GM10266 (cell line): ENCODE results near the gene PCDH10.
A peak's percentile ranks its signal among the peaks of the same experiment; 100 is the strongest.

ENCODE experiments used
- DNase-seq: peaks from one replicate; pipeline ENCODE4 v3.0.0; 2012; ENCODE audit errors: extremely low spot score
- TF ChIP-seq, protein P1 (sequence below): IDR thresholded peaks from 2 replicates; pipeline ENCODE4 v1.5.1; 2012; ENCODE audit warnings: mild to moderate bottlenecking, low read depth; ENCODE audit not compliant: control insufficient read depth, insufficient read depth; ENCODE audit errors: missing control alignments

Gene PCDH10

DNA sequence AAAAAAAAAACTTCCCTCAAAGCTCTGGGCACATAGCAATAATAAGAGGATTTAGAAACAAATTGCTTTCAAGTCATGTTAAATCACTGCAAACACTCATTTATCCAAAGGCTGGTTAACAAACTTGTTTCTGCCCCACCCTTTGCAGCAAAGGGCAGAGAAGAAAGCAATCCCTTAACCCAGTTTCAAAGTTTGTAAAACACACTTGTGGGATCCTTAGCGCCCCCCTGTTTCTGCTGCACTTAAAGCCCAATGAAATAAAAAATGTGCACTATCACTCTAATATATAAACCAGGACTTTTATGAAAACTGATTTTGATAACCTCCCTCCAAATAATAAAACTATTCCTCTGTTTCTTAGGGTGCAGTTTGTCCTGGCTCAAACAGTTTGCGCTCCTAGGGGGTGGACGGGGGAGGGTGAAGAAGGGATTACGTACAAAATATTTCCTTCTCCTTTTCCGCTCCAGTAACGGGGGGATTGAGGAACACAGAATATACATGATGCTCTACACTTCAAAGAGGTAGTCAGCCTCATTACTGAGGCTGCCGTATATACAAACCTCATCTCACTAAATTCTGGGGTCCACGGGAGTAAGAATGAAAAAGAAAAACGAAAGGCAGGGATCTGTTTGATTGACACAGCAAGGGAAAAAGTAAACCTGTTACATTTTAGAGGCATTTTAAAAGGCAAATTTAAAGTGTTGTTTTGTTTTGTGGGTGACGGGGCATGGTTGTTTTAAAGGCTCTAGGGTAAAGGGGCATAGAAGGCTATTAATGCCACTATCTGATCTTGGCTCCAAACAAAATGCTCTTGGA, 3.1 kb upstream of the PCDH10 start:
- TF ChIP-seq, protein P1, sequence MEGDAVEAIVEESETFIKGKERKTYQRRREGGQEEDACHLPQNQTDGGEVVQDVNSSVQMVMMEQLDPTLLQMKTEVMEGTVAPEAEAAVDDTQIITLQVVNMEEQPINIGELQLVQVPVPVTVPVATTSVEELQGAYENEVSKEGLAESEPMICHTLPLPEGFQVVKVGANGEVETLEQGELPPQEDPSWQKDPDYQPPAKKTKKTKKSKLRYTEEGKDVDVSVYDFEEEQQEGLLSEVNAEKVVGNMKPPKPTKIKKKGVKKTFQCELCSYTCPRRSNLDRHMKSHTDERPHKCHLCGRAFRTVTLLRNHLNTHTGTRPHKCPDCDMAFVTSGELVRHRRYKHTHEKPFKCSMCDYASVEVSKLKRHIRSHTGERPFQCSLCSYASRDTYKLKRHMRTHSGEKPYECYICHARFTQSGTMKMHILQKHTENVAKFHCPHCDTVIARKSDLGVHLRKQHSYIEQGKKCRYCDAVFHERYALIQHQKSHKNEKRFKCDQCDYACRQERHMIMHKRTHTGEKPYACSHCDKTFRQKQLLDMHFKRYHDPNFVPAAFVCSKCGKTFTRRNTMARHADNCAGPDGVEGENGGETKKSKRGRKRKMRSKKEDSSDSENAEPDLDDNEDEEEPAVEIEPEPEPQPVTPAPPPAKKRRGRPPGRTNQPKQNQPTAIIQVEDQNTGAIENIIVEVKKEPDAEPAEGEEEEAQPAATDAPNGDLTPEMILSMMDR, result no peak
- DNase-seq, result no peak

DNA sequence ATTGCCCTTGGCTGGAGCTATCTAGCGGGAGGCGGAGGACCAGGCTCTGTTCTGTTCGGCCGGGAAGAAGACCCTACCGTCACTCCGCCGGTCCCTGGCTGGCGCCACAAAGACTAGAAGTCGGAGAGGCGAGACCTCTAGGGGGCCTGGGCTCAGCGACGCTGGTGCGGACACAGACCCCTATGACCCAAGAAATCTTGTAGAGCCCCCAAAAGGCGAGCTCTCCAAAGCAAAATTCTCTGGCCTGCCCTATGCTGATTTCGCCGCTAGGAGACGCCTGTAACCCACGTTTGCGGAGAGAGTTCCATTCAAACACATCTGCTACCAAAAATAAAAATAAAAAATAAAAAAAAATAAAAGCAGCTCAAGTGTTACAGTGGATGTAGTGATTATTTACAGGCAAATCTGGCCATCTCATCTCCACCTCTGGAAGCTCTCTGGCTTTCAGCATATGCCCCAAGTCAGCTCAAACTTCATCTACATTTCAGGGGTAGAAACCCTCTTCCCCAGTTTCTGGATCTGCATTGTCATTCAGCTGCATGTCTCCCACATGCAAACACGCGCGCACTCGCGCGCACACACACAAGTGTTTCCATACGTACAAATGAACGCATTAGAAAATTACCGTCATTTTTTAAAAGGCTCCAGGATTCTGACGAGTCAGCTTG, 2.4 kb upstream of the PCDH10 start:
- TF ChIP-seq, protein P1, result peak; percentile 83
- peak; percentile 49 for DNase-seq

DNA sequence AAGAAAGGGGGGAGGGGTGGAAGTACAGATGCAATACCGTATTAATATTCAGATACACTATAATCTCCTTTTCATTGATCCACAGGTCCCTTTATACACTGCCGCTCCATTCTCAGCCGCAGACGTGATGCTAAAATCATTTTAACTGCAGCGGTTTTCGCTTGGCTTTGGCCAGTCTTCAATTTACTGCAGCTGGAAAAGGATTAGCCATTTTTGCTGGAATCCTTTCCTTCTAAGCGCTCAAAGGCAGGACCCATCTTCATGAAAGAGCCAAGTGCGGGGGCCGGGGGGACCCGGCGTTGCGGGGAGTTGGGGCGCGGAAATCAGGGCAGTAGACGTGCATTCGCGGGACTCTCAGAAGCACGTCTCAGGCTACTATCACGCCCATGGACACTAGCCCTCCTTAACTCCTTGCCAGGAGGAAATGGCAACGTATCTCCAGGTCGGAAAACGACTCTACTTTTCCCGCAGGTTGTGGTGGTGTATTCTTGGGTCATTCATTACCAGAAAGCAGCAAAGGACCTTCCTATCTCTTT, 1.7 kb upstream of the PCDH10 start:
- no peak for DNase-seq
- TF ChIP-seq, protein P1, result no peak

DNA sequence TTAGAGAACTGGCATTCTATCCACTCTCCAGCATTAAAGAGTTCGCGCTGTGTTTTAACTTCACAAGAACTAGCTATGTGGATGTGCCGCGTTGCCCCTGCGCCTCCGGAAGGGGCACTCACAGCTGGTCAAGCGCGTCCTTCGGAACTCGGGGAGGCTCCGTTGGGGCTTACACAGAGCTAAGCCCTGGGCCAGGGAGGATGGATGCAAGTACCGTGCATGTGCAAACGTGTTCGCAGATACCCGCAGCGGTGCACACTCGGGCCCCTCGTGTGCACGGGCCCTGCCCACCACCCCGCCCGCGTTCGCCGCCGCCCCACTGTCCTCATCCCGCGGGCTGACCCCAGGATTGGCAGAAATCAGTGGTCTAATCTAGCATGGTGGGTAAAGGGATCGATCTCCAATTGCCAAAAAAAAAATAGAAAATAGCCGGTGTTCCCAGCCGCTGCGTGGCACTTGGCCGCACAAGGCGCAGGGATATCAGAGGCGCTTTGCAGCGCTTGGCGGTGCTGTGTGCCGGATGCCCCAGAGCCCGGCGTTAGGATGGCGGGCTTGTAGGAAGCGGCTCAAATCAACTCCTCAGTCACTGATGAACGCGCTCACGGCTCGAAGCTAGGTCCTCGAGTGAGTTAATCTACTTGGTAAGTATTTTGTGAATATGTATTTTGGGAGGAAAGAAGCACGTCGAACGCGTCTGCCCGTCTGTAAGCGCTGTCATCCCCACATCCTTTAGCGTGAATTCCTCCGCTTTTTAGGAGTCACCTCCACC, 989 bp upstream of the PCDH10 start:
- TF ChIP-seq, protein P1, result no peak
- DNase-seq, result no peak

DNA sequence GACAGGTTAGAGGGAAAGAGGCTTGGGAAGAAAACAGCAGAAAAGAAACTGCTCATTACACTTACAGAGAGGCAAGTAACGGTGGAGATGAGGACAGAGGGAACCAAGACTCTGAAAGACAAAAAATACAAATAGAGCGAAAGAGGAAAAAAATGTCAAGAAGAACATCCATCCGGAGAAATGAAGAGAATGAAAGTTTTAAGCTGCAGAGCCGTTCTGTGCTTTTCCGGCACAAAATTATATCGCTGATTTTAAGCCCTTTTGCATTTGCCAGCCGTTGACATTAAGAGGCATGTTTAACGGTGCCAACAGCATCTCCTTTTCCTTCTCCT, 236 bp downstream of the PCDH10 start:
- no peak for DNase-seq
- TF ChIP-seq, protein P1, result no peak

DNA sequence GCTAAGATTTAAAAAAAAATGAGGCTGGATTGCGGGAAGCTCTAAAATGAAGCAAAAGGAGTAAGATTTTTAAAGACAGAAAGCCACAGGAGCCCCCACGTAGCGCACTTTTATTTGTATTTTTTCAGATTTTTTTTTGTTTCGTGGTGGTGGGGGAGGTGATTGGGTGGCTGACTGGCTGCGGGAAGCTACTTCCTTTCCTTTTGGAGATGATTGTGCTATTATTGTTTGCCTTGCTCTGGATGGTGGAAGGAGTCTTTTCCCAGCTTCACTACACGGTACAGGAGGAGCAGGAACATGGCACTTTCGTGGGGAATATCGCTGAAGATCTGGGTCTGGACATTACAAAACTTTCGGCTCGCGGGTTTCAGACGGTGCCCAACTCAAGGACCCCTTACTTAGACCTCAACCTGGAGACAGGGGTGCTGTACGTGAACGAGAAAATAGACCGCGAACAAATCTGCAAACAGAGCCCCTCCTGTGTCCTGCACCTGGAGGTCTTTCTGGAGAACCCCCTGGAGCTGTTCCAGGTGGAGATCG, 908 bp downstream of the PCDH10 start:
- TF ChIP-seq, protein P1, result no peak
- no peak for DNase-seq
